ENCODE results near the gene AK4.

- no peak for TF ChIP-seq CTCF (IDR thresholded peaks at IDR 0.05; ENCODE audit: low read depth, low read length)
- TF ChIP-seq POLR2A (IDR thresholded peaks at IDR 0.05; ENCODE audit: extremely low read depth, insufficient read length), result no peak
- TF ChIP-seq MYC (IDR thresholded peaks at IDR 0.05; ENCODE audit: low read depth, low read length), result no peak
- TF ChIP-seq MAX (IDR thresholded peaks at IDR 0.05; ENCODE audit: low read depth, low read length), result no peak
Observed at GRCh38 chr1:65260851-65261473, 113.0 kb downstream of the AK4 start.

Data from NB4 (cell line).